WTC11 (cell line): ENCODE data around the gene NEMP2.

Source experiments
- CREM ChIP-seq: sonication (generic); formaldehyde crosslinking; IDR thresholded peaks from 2 replicates; pipeline ENCODE4 v1.8.1; 2022; ENCODE audit warnings: mild to moderate bottlenecking, missing genetic modification reagents, moderate library complexity
- ESRRA ChIP-seq: sonication (generic); formaldehyde crosslinking; IDR thresholded peaks from 2 replicates; pipeline ENCODE4 v1.8.1; 2022; ENCODE audit warnings: mild to moderate bottlenecking, missing genetic modification reagents, borderline replicate concordance
- GABPB1 ChIP-seq: sonication (generic); formaldehyde crosslinking; IDR thresholded peaks from 2 replicates; pipeline ENCODE4 v1.8.1; 2023; ENCODE audit warnings: mild to moderate bottlenecking, missing genetic modification reagents
- IRF2 ChIP-seq: sonication (generic); formaldehyde crosslinking; IDR thresholded peaks from 2 replicates; pipeline ENCODE4 v1.8.0; 2022; ENCODE audit warnings: low read depth, missing genetic modification reagents, borderline replicate concordance
- SMAD4 ChIP-seq: sonication (generic); formaldehyde crosslinking; IDR thresholded peaks from 2 replicates; pipeline ENCODE4 v1.8.0; 2022; ENCODE audit warnings: mild to moderate bottlenecking, missing genetic modification reagents
- TCF7 ChIP-seq: sonication (generic); formaldehyde crosslinking; IDR thresholded peaks from 2 replicates; pipeline ENCODE4 v1.8.0; 2022; ENCODE audit warnings: mild to moderate bottlenecking, low read depth, missing genetic modification reagents, moderate library complexity
- TEAD4 ChIP-seq: sonication (generic); formaldehyde crosslinking; IDR thresholded peaks from 2 replicates; pipeline ENCODE4 v1.8.0; 2022; ENCODE audit warnings: mild to moderate bottlenecking, missing genetic modification reagents
- TP53 ChIP-seq: sonication (generic); formaldehyde crosslinking; IDR thresholded peaks from 2 replicates; pipeline ENCODE4 v1.8.1; 2023; ENCODE audit warnings: mild to moderate bottlenecking, missing genetic modification reagents
- TF ChIP-seq, protein P1 (sequence below): fragments of 200-600 bp; IDR thresholded peaks from 2 replicates; pipeline ENCODE4 v1.8.0; 2022; ENCODE audit warnings: antibody characterized with exemption
- TF ChIP-seq, protein P2 (sequence below): sonication (generic); formaldehyde crosslinking; IDR thresholded peaks from 2 replicates; pipeline ENCODE4 v1.8.1; 2022; ENCODE audit warnings: low read depth, mild to moderate bottlenecking, moderate library complexity, missing genetic modification reagents, borderline replicate concordance
- TF ChIP-seq, protein P3 (sequence below): fragments of 250-450 bp; sonication (Bioruptor Pico); IDR thresholded peaks from 2 replicates; pipeline ENCODE4 v1.9.0; 2021; ENCODE audit warnings: moderate library complexity, mild to moderate bottlenecking, inconsistent platforms, borderline replicate concordance
- TF ChIP-seq, protein P4 (sequence below): sonication (generic); formaldehyde crosslinking; IDR thresholded peaks from 2 replicates; pipeline ENCODE4 v1.8.0; 2022; ENCODE audit warnings: missing genetic modification reagents

DNA sequence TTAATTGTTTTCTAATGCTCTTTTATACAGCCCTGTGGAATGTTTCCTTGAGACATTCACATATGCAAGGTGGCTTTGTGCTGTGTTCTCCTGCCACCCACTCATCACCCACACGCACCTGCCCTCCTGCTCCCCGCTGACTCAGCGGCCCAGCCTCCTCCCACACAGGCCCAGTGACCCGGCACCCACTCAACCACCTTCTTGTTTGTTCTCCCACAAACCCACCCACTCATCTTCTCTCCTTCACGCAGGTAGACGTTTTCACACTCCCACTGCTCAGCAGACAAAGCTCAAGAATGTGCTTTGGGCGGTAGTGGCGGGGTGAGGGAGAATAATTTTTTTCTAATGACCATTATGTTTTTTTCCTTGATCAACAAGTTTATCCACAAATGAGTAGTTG is 28.6 kb upstream of the NEMP2 start:
- TF ChIP-seq, protein P1, sequence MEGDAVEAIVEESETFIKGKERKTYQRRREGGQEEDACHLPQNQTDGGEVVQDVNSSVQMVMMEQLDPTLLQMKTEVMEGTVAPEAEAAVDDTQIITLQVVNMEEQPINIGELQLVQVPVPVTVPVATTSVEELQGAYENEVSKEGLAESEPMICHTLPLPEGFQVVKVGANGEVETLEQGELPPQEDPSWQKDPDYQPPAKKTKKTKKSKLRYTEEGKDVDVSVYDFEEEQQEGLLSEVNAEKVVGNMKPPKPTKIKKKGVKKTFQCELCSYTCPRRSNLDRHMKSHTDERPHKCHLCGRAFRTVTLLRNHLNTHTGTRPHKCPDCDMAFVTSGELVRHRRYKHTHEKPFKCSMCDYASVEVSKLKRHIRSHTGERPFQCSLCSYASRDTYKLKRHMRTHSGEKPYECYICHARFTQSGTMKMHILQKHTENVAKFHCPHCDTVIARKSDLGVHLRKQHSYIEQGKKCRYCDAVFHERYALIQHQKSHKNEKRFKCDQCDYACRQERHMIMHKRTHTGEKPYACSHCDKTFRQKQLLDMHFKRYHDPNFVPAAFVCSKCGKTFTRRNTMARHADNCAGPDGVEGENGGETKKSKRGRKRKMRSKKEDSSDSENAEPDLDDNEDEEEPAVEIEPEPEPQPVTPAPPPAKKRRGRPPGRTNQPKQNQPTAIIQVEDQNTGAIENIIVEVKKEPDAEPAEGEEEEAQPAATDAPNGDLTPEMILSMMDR: no peak
- TF ChIP-seq, protein P2, sequence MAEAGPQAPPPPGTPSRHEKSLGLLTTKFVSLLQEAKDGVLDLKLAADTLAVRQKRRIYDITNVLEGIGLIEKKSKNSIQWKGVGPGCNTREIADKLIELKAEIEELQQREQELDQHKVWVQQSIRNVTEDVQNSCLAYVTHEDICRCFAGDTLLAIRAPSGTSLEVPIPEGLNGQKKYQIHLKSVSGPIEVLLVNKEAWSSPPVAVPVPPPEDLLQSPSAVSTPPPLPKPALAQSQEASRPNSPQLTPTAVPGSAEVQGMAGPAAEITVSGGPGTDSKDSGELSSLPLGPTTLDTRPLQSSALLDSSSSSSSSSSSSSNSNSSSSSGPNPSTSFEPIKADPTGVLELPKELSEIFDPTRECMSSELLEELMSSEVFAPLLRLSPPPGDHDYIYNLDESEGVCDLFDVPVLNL (CRISPR knock-in tag): no peak
- TF ChIP-seq TP53 (CRISPR knock-in tag) (no peak), TCF7 (CRISPR knock-in tag) (no peak), SMAD4 (CRISPR knock-in tag) (no peak), CREM (CRISPR knock-in tag) (no peak), GABPB1 (CRISPR knock-in tag) (no peak), ESRRA (CRISPR knock-in tag) (no peak), IRF2 (no peak), TEAD4 (CRISPR knock-in tag) (no peak)
- TF ChIP-seq, protein P3, sequence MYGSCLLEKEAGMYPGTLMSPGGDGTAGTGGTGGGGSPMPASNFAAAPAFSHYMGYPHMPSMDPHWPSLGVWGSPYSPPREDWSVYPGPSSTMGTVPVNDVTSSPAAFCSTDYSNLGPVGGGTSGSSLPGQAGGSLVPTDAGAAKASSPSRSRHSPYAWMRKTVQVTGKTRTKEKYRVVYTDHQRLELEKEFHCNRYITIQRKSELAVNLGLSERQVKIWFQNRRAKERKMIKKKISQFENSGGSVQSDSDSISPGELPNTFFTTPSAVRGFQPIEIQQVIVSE: no peak
- TF ChIP-seq, protein P4, sequence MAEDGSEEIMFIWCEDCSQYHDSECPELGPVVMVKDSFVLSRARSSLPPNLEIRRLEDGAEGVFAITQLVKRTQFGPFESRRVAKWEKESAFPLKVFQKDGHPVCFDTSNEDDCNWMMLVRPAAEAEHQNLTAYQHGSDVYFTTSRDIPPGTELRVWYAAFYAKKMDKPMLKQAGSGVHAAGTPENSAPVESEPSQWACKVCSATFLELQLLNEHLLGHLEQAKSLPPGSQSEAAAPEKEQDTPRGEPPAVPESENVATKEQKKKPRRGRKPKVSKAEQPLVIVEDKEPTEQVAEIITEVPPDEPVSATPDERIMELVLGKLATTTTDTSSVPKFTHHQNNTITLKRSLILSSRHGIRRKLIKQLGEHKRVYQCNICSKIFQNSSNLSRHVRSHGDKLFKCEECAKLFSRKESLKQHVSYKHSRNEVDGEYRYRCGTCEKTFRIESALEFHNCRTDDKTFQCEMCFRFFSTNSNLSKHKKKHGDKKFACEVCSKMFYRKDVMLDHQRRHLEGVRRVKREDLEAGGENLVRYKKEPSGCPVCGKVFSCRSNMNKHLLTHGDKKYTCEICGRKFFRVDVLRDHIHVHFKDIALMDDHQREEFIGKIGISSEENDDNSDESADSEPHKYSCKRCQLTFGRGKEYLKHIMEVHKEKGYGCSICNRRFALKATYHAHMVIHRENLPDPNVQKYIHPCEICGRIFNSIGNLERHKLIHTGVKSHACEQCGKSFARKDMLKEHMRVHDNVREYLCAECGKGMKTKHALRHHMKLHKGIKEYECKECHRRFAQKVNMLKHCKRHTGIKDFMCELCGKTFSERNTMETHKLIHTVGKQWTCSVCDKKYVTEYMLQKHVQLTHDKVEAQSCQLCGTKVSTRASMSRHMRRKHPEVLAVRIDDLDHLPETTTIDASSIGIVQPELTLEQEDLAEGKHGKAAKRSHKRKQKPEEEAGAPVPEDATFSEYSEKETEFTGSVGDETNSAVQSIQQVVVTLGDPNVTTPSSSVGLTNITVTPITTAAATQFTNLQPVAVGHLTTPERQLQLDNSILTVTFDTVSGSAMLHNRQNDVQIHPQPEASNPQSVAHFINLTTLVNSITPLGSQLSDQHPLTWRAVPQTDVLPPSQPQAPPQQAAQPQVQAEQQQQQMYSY (CRISPR knock-in tag): no peak
